Liver (tissue), 9 donors: ENCODE measurements around the gene ZNF629. TPM values are rescaled to one million over a fixed set of nuclear protein-coding genes. Genes with fewer than 3 reads are reported as not detected.

Experiments
- DNase-seq: peaks from one replicate; pipeline ENCODE4 v3.0.0-alpha.2; 2017; ENCODE audit warnings: low spot score
- H3K27ac ChIP-seq, 2 donors: one replicate each; pipeline ENCODE4 v1.7.0; 2013; ENCODE audit warnings: inconsistent platforms in 2 of 2, low read length in 2 of 2, control low read depth in 1 of 2, low read depth in 1 of 2, mild to moderate bottlenecking in 1 of 2
- H3K27me3 ChIP-seq, 4 donors: one replicate each; pipeline versions ENCODE4 v1.6.1 to v1.7.0; 2013; ENCODE audit warnings: low read length in 3 of 4, inconsistent platforms in 1 of 4, mild to moderate bottlenecking in 1 of 4, moderate library complexity in 1 of 4; ENCODE audit not compliant: control insufficient read depth in 4 of 4, insufficient read depth in 4 of 4
- H3K36me3 ChIP-seq, 4 donors: one replicate each; pipeline versions ENCODE4 v1.6.1 to v1.7.0; 2013; ENCODE audit warnings: low read length in 3 of 4, mild to moderate bottlenecking in 3 of 4, low read depth in 1 of 4, moderate library complexity in 1 of 4; ENCODE audit not compliant: control insufficient read depth in 4 of 4, insufficient read depth in 3 of 4
- H3K4me1 ChIP-seq, 4 donors: one replicate each; pipeline versions ENCODE4 v1.6.1 to v1.7.0; 2013; ENCODE audit warnings: low read length in 3 of 4, mild to moderate bottlenecking in 3 of 4, moderate library complexity in 1 of 4; ENCODE audit not compliant: control insufficient read depth in 4 of 4, insufficient read depth in 4 of 4
- H3K4me3 ChIP-seq, 3 donors: one replicate each; pipeline versions ENCODE4 v1.6.1 to v1.7.0; 2013; ENCODE audit warnings: low read length in 3 of 3, control low read depth in 1 of 3, low read depth in 1 of 3, mild to moderate bottlenecking in 1 of 3
- H3K9ac ChIP-seq, 2 donors: one replicate each; pipeline ENCODE4 v1.7.0; 2013; ENCODE audit warnings: low read length in 2 of 2, mild to moderate bottlenecking in 2 of 2, moderate library complexity in 2 of 2, control low read depth in 1 of 2, low read depth in 1 of 2
- H3K9me3 ChIP-seq, 4 donors: one replicate each; pipeline versions ENCODE4 v1.6.1 to v1.7.0; 2013; ENCODE audit warnings: low read length in 3 of 4; ENCODE audit not compliant: control insufficient read depth in 4 of 4
- ATF3 ChIP-seq: IDR thresholded peaks from 2 replicates; pipeline ENCODE4 v1.6.1; 2016; ENCODE audit warnings: antibody characterized with exemption
- CTCF ChIP-seq: fragments of 150-350 bp; IDR thresholded peaks from 2 replicates; pipeline ENCODE4 v1.5.1; 2017; ENCODE audit warnings: improper control_type of control experiment, low read depth, low read length; ENCODE audit not compliant: missing input control
- FOXA1 ChIP-seq: IDR thresholded peaks from 2 replicates; pipeline ENCODE4 v1.6.1; 2016; ENCODE audit warnings: antibody characterized with exemption
- FOXA2 ChIP-seq: IDR thresholded peaks from 2 replicates; pipeline ENCODE4 v1.6.1; 2016; ENCODE audit warnings: antibody characterized with exemption
- GABPA ChIP-seq, 2 donors: IDR thresholded peaks in 1 of 2; conservative IDR thresholded peaks in 1 of 2; 2 replicates each; pipeline ENCODE4 v1.6.1; 2016; ENCODE audit warnings: antibody characterized with exemption in 2 of 2, mild to moderate bottlenecking in 1 of 2, moderate library complexity in 1 of 2
- HNF4A ChIP-seq, 2 donors: conservative IDR thresholded peaks; 2 replicates each; pipeline ENCODE4 v1.6.1; 2016; ENCODE audit warnings: antibody characterized with exemption in 2 of 2, mild to moderate bottlenecking in 2 of 2
- HNF4G ChIP-seq: IDR thresholded peaks from 2 replicates; pipeline ENCODE4 v1.6.1; 2016; ENCODE audit warnings: antibody characterized with exemption
- NR2F2 ChIP-seq: IDR thresholded peaks from 2 replicates; pipeline ENCODE4 v1.6.1; 2016; ENCODE audit warnings: antibody characterized with exemption
- SP1 ChIP-seq: IDR thresholded peaks from 2 replicates; pipeline ENCODE4 v1.6.1; 2018; ENCODE audit warnings: antibody characterized with exemption, mild to moderate bottlenecking
- TAF1 ChIP-seq: conservative IDR thresholded peaks from 2 replicates; pipeline ENCODE4 v1.6.1; 2016; ENCODE audit warnings: antibody characterized with exemption, mild to moderate bottlenecking
- WGBS: extraction: QIAGEN DNeasy Blood & Tissue Kit; methylation state at CpG from one replicate; pipeline ENCODE4 v1.1.7; 2013; 5-methylcytosine and 5-hydroxymethylcytosine counted together
- polyA plus RNA-seq, 2 donors: library from polyadenylated mRNA; stranded (reverse) in 1 of 2; unstranded in 1 of 2; fragments of 200-250 nt in 1 of 2; fragments of >200 nt in 1 of 2; fragmentation: Nextera tagmentation in 1 of 2; extraction: Ambion mirVana in 1 of 2; gene quantifications; one replicate each; pipeline versions ENCODE4 v1.2.1 to v1.2.3, GENCODE V29; 2013 to 2015
- total RNA-seq, 2 donors: library from RNA; depleted of rRNA; stranded (reverse); fragments of >200 nt; gene quantifications; one replicate each; pipeline ENCODE4 v1.2.3, GENCODE V29; 2014
- TF ChIP-seq, protein P1 (sequence below): IDR thresholded peaks from 2 replicates; pipeline ENCODE4 v1.6.1; 2016; ENCODE audit warnings: antibody characterized with exemption
- TF ChIP-seq, protein P2 (sequence below): IDR thresholded peaks from 2 replicates; pipeline ENCODE4 v1.6.1; 2016; ENCODE audit warnings: antibody characterized with exemption
- TF ChIP-seq, protein P3 (sequence below): IDR thresholded peaks from 2 replicates; pipeline ENCODE4 v1.6.1; 2016; ENCODE audit warnings: antibody characterized with exemption, mild to moderate bottlenecking
- donor health status: healthy.
- donor health status: healthy.
- donor health status: healthy.
- donor health status: healthy.
- donor health status: healthy.

Gene ZNF629
- total and polyA plus RNA-seq, 4 donors: 0.86 to 4.2 (median 3.4) TPM

- Histone ChIP-seq H3K27ac (no peak overlapping the region), H3K9ac (no peak overlapping the region)
- WGBS: 91% methylated on average over 7 of the region's 7 CpGs
These were observed 6.6 kb upstream of the ZNF629 start for GRCh38 chr16:30793508-30794069.

More at GRCh38 chr16:30793508-30794069, 6.6 kb upstream of the ZNF629 start:
- H3K36me3 ChIP-seq: no peaks in the 10 kb centered on the region
- no peaks in the 10 kb centered on the region for H3K27me3 ChIP-seq
- no peak overlapping the region for H3K4me3 ChIP-seq
- no peak for DNase-seq
- no peaks in the 10 kb centered on the region for H3K4me1 ChIP-seq
- no peaks in the 10 kb centered on the region for H3K9me3 ChIP-seq
- no peak for TF ChIP-seq ATF3
- no peak for TF ChIP-seq HNF4A (conservative IDR thresholded peaks at IDR 0.05)
- TF ChIP-seq, protein P1, sequence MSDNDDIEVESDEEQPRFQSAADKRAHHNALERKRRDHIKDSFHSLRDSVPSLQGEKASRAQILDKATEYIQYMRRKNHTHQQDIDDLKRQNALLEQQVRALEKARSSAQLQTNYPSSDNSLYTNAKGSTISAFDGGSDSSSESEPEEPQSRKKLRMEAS: no peak
- no peak for TF ChIP-seq SP1
- no peak for TF ChIP-seq NR2F2
- TF ChIP-seq, protein P2, sequence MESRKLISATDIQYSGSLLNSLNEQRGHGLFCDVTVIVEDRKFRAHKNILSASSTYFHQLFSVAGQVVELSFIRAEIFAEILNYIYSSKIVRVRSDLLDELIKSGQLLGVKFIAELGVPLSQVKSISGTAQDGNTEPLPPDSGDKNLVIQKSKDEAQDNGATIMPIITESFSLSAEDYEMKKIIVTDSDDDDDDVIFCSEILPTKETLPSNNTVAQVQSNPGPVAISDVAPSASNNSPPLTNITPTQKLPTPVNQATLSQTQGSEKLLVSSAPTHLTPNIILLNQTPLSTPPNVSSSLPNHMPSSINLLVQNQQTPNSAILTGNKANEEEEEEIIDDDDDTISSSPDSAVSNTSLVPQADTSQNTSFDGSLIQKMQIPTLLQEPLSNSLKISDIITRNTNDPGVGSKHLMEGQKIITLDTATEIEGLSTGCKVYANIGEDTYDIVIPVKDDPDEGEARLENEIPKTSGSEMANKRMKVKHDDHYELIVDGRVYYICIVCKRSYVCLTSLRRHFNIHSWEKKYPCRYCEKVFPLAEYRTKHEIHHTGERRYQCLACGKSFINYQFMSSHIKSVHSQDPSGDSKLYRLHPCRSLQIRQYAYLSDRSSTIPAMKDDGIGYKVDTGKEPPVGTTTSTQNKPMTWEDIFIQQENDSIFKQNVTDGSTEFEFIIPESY: no peak
- TF ChIP-seq HNF4G: no peak
- no peak for TF ChIP-seq GABPA (IDR thresholded peaks at IDR 0.05 in 1 of 2, conservative IDR thresholded peaks at IDR 0.05 in 1 of 2)
- no peak for TF ChIP-seq FOXA2
- TF ChIP-seq CTCF: no peak
- TF ChIP-seq, protein P3, sequence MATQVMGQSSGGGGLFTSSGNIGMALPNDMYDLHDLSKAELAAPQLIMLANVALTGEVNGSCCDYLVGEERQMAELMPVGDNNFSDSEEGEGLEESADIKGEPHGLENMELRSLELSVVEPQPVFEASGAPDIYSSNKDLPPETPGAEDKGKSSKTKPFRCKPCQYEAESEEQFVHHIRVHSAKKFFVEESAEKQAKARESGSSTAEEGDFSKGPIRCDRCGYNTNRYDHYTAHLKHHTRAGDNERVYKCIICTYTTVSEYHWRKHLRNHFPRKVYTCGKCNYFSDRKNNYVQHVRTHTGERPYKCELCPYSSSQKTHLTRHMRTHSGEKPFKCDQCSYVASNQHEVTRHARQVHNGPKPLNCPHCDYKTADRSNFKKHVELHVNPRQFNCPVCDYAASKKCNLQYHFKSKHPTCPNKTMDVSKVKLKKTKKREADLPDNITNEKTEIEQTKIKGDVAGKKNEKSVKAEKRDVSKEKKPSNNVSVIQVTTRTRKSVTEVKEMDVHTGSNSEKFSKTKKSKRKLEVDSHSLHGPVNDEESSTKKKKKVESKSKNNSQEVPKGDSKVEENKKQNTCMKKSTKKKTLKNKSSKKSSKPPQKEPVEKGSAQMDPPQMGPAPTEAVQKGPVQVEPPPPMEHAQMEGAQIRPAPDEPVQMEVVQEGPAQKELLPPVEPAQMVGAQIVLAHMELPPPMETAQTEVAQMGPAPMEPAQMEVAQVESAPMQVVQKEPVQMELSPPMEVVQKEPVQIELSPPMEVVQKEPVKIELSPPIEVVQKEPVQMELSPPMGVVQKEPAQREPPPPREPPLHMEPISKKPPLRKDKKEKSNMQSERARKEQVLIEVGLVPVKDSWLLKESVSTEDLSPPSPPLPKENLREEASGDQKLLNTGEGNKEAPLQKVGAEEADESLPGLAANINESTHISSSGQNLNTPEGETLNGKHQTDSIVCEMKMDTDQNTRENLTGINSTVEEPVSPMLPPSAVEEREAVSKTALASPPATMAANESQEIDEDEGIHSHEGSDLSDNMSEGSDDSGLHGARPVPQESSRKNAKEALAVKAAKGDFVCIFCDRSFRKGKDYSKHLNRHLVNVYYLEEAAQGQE: no peak
- no peak for TF ChIP-seq TAF1
- no peak for TF ChIP-seq FOXA1
